ENCODE data around the gene PCYOX1L. TPM values are rescaled to one million over a fixed set of nuclear protein-coding genes. Genes with fewer than 3 reads are reported as not detected.

The PCYOX1L gene
- total and polyA plus RNA-seq, 2 of the 8 experiments (the other 6 are each of a cell fraction or from before 2014, with no cell fraction given): 6.8 to 17.2 TPM

GRCh38 chr5:149367249-149367971 lies 9.6 kb downstream of the PCYOX1L start:
- H3K14ac ChIP-seq (ENCODE audit: insufficient read length): no peak overlapping the region
- CTCF ChIA-PET (ENCODE audit: partially characterized antibody): interaction anchor here (0.6 to 46.1 kb wide), 57 partner anchors 8 to 1782 kb away, joined by 3 to 1310 read pairs (median 4); partner anchors contain the start of genes ARHGEF37, GRPEL2, IL17B and PCYOX1L
- H2AK5ac ChIP-seq (ENCODE audit: low read depth, low read length): no peak overlapping the region
- H2BK120ac ChIP-seq (replicated peaks; ENCODE audit: low read depth, low read length): no peak overlapping the region
- H2AFZ ChIP-seq (ENCODE audit: low read length): no peak overlapping the region
- H3K9ac ChIP-seq (replicated peaks in 1 of 4; ENCODE audit: extremely low read depth in 1 of 4, low read depth in 3 of 4, low read length in 3 of 4): no peak overlapping the region
- peak; percentile 73 for FAIRE-seq
- 0 out of 2 replicates have a peak overlapping the region, but pooled peaks have one; percentile 52 for H2BK20ac ChIP-seq (ENCODE audit: low read length)
- DNase-seq (ENCODE audit: low read depth in 1 of 2, low spot score in 2 of 2): peak; percentile 62 to 89
- H3K79me2 ChIP-seq (ENCODE audit: control insufficient read depth in 1 of 2, insufficient read depth in 2 of 2, low read length in 2 of 2): no peaks in the 10 kb centered on the region
- H4K20me1 ChIP-seq (replicated peaks in 1 of 2; ENCODE audit: control insufficient read depth in 1 of 2, insufficient read depth in 2 of 2, low read length in 2 of 2): peaks cover 0 to 3% of the 10 kb centered on the region in 2 experiments
- WGBS, 2 experiments (ENCODE audit: extremely low coverage in 1 of 2, insufficient coverage in 1 of 2, insufficient read length in 1 of 2, insufficient replicate concordance in 2 of 2, low coverage in 1 of 2, low lambda C conversion rate in 2 of 2, missing lambda C conversion rate in 1 of 2): 40% methylated on average over 14 of the region's 14 CpGs; no CpG with 5 or more reads in 1 of the 2 experiments
- peak overlapping the region; percentile 48 for H4K91ac ChIP-seq (replicated peaks; ENCODE audit: insufficient read length, low read length)
- peak overlapping the region; percentile 95; the same call in 1 of the 2 replicates for H2BK12ac ChIP-seq (ENCODE audit: low read depth, low read length)
- H3K4me1 ChIP-seq (replicated peaks in 1 of 4; ENCODE audit: control insufficient read depth in 3 of 4, insufficient read depth in 4 of 4, low read length in 3 of 4): peaks cover 0 to 3% (median 1%) of the 10 kb centered on the region in 4 experiments; a peak in 3 of 7 replicates
- H4K5ac ChIP-seq (ENCODE audit: insufficient read length, low read depth, low read length): no peak overlapping the region
- H3K27me3 ChIP-seq (replicated peaks in 1 of 4; ENCODE audit: control insufficient read depth in 3 of 4, extremely low read depth in 1 of 4, insufficient read depth in 3 of 4, low read length in 3 of 4): no peaks in the 10 kb centered on the region
- POLR2A ChIA-PET (ENCODE audit: partially characterized antibody): interaction anchor here (0.8 to 1.8 kb wide), 5 partner anchors 9 to 57 kb away, joined by 3 to 12 read pairs (median 4); partner anchors contain the start of genes GRPEL2 and PCYOX1L
- H3K4me2 ChIP-seq (ENCODE audit: insufficient read depth in 1 of 2, low read depth in 2 of 2, low read length in 2 of 2): no peak overlapping the region
- peak overlapping the region; percentile 95; the same call in 1 of the 2 replicates for H2BK15ac ChIP-seq (ENCODE audit: low read length)
- H3K79me1 ChIP-seq (ENCODE audit: low read depth, low read length): no peaks in the 10 kb centered on the region
- no peak overlapping the region for H3K27ac ChIP-seq (ENCODE audit: low read depth, low read length)
- no peak overlapping the region; the same call in 1 of the 2 replicates for H2BK5ac ChIP-seq (ENCODE audit: low read depth, low read length)
- no peak overlapping the region for H3K4ac ChIP-seq (replicated peaks; ENCODE audit: insufficient read length, low read depth, low read length)
- H3K9me3 ChIP-seq (ENCODE audit: insufficient read depth in 2 of 2, low read depth in 1 of 2, low read length in 1 of 2): no peaks in the 10 kb centered on the region
- no peaks in the 10 kb centered on the region for H3K23me2 ChIP-seq (ENCODE audit: low read depth, low read length)
- H3K23ac ChIP-seq (ENCODE audit: insufficient read length): no peak overlapping the region
- H3K4me3 ChIP-seq (ENCODE audit: extremely low read depth in 1 of 4, insufficient read depth in 2 of 4, low read depth in 3 of 4, low read length in 4 of 4): no peak overlapping the region
- no peak overlapping the region for H3K56ac ChIP-seq (replicated peaks; ENCODE audit: insufficient read length, low read depth, low read length)
- no peak overlapping the region for H4K8ac ChIP-seq (ENCODE audit: extremely low read depth, insufficient read depth, low read length)
- peak overlapping the region; percentile 75; the same call in 1 of the 2 replicates for H3K18ac ChIP-seq (ENCODE audit: extremely low read depth, low read length)
- H3K36me3 ChIP-seq (ENCODE audit: control insufficient read depth in 2 of 4, insufficient read depth in 4 of 4, low read length in 3 of 4): no peaks in the 10 kb centered on the region; a peak in 1 of 8 replicates
- no peak for TF ChIP-seq FOSL1 (IDR thresholded peaks at IDR 0.05; ENCODE audit: insufficient read depth, low read depth, low read length)
- no peak for TF ChIP-seq TEAD4 (IDR thresholded peaks at IDR 0.05; ENCODE audit: low read depth, low read length)
- TF ChIP-seq SAP30 (IDR thresholded peaks at IDR 0.05; ENCODE audit: insufficient read depth, insufficient replicate concordance, low read length): no peak
- TF ChIP-seq YY1 (IDR thresholded peaks at IDR 0.05; ENCODE audit: low read depth, low read length): 0 out of 2 replicates have a peak, but pooled peaks have one; percentile 26
- TF ChIP-seq CBX5 (IDR thresholded peaks at IDR 0.05; ENCODE audit: low read depth, low read length): no peak
- TF ChIP-seq KDM5A (IDR thresholded peaks at IDR 0.05; ENCODE audit: low read length): no peak
- no peak for TF ChIP-seq CHD1 (IDR thresholded peaks at IDR 0.05; ENCODE audit: low read depth, low read length)
- no peak; the same call in 1 of the 2 replicates for TF ChIP-seq CREB1 (IDR thresholded peaks at IDR 0.05)
- TF ChIP-seq TAF1 (IDR thresholded peaks at IDR 0.05; ENCODE audit: low read depth, low read length): no peak
- no peak for TF ChIP-seq HDAC6 (IDR thresholded peaks at IDR 0.05; ENCODE audit: low read depth, low read length)
- TF ChIP-seq EP300 (IDR thresholded peaks at IDR 0.05; ENCODE audit: borderline replicate concordance in 1 of 2, low read depth in 2 of 2, low read length in 2 of 2): no peak
- TF ChIP-seq RFX5 (IDR thresholded peaks at IDR 0.05; ENCODE audit: borderline replicate concordance, low read depth, low read length): no peak
